H1 (cell line): Measurements from ENCODE around the gene VIPAS39. TPM values are rescaled to one million over a fixed set of nuclear protein-coding genes. Genes with fewer than 3 reads are reported as not detected.

Experiments
- EP300 ChIP-seq, 2 experiments: IDR thresholded peaks; 1 replicate in 1 of 2; 2 replicates in 1 of 2; pipeline ENCODE4 v1.6.1; 2011 to 2012; ENCODE audit warnings: low read depth in 2 of 2, low read length in 2 of 2, mild to moderate bottlenecking in 2 of 2, borderline replicate concordance in 1 of 2, inconsistent platforms in 1 of 2, moderate library complexity in 1 of 2
- SIX5 ChIP-seq: IDR thresholded peaks from 2 replicates; pipeline ENCODE4 v1.6.1; 2011; ENCODE audit warnings: mild to moderate bottlenecking, low read depth, low read length
- SP1 ChIP-seq: IDR thresholded peaks from 2 replicates; pipeline ENCODE4 v1.6.1; 2011; ENCODE audit warnings: low read depth, low read length
- SP4 ChIP-seq: IDR thresholded peaks from 2 replicates; pipeline ENCODE4 v1.6.1; 2012; ENCODE audit warnings: low read length, inconsistent platforms
- polyA plus RNA-seq, 7 experiments: library from polyadenylated mRNA; depleted of rRNA in 3 of 7; stranded (reverse) in 5 of 7; unstranded in 2 of 7; fragments of >200 nt in 5 of 7; fragments of 200-250 nt in 2 of 7; gene quantifications; 1 replicate in 5 of 7; 2 replicates in 1 of 7; 4 replicates in 1 of 7; pipeline versions ENCODE4 v1.2.1 to v1.2.3, GENCODE V29; 2011 to 2013; ENCODE audit warnings: missing spikeins in 2 of 7, mixed read lengths in 2 of 7
- total RNA-seq: library from RNA; stranded (reverse); fragmentation: NEBNext Ultra II Directional; extraction: Animal tissue kit (Norgen Biotek cat#: 25700); gene quantifications from 2 replicates; pipeline ENCODE4 v1.2.1, GENCODE V29; 2021
- TF ChIP-seq, protein P1 (sequence below): IDR thresholded peaks from 2 replicates; pipeline ENCODE4 v1.6.1; 2011; ENCODE audit warnings: low read depth, mild to moderate bottlenecking, low read length; ENCODE audit not compliant: insufficient read depth

The VIPAS39 gene
- total and polyA plus RNA-seq, 2 of the 8 experiments (the other 6 are each of a cell fraction or from before 2014, with no cell fraction given) = 19.6 to 20.6 TPM

DNA sequence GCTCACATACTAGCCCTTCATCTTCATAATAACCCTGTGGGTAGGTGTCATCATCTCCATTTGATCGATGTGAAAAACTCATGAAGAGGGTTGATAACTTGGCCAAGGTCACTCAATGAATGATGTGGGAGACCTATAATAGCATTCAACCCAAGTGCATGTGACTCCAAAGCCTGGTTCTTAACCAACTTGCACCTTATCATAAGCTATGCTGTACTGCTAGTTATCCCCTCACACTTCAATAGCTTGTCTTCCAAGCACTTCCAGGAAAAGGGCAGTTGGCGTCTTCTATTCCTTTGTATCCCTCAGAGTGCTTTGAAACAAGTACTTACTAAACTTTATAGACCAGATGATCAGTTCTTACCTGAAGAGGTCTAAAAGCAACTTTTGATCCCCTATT, 15.2 kb downstream of the VIPAS39 start (continued):
- TF ChIP-seq EP300 (IDR thresholded peaks at IDR 0.05; ENCODE audit: borderline replicate concordance in 1 of 2, low read depth in 2 of 2, low read length in 2 of 2) (no peak), SP1 (no peak), SIX5 (no peak), SP4 (no peak)
- TF ChIP-seq, protein P1, sequence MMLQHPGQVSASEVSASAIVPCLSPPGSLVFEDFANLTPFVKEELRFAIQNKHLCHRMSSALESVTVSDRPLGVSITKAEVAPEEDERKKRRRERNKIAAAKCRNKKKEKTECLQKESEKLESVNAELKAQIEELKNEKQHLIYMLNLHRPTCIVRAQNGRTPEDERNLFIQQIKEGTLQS = no peak
